Natural killer cell (primary cell): Measurements from ENCODE around the gene INS. TPM values are rescaled to one million over a fixed set of nuclear protein-coding genes. Genes with fewer than 3 reads are reported as not detected.

Experiments
- ATAC-seq, 3 donors: fragments of 150-1000 bp in 2 of 3; fragments of 200-7000 bp in 1 of 3; cut with Tn5 transposase; 1 replicate in 1 of 3; 2 replicates in 2 of 3; pipeline ENCODE4 v1.10.0; 2021; ENCODE audit warnings: mild to moderate bottlenecking in 2 of 3, moderate library complexity in 2 of 3
- DNase-seq, 2 donors: peaks; one replicate each; pipeline versions ENCODE4 v3.0.0 to v3.0.0-alpha.2; 2013 to 2021; ENCODE audit warnings: mixed read lengths in 1 of 2
- H3K27ac ChIP-seq: one replicate; pipeline ENCODE4 v1.5.1; 2013; ENCODE audit warnings: mild to moderate bottlenecking, low read length
- H3K27me3 ChIP-seq: one replicate; pipeline ENCODE4 v1.6.1; 2013; ENCODE audit warnings: low read length; ENCODE audit not compliant: control insufficient read depth, insufficient read depth
- H3K36me3 ChIP-seq: one replicate; pipeline ENCODE4 v1.6.1; 2013; ENCODE audit warnings: low read length; ENCODE audit not compliant: control insufficient read depth, insufficient read depth
- H3K4me1 ChIP-seq: one replicate; pipeline ENCODE4 v1.6.1; 2013; ENCODE audit warnings: low read length; ENCODE audit not compliant: control insufficient read depth, insufficient read depth
- H3K4me3 ChIP-seq: one replicate; pipeline ENCODE4 v1.5.1; 2013; ENCODE audit warnings: low read length
- H3K9me3 ChIP-seq: one replicate; pipeline ENCODE4 v1.6.1; 2013; ENCODE audit warnings: low read length; ENCODE audit not compliant: control insufficient read depth, insufficient read depth
- H3K27ac Mint-ChIP-seq, 2 donors: one replicate each; pipeline ENCODE4 v1.8.0; 2022; ENCODE audit warnings: mild to moderate bottlenecking in 2 of 2, mixed read lengths in 2 of 2, moderate library complexity in 1 of 2
- H3K27me3 Mint-ChIP-seq, 2 donors: one replicate each; pipeline ENCODE4 v1.8.0; 2022; ENCODE audit warnings: low read depth in 2 of 2, mixed read lengths in 2 of 2
- H3K36me3 Mint-ChIP-seq: one replicate; pipeline ENCODE4 v1.8.0; 2022; ENCODE audit warnings: mixed read lengths
- H3K4me1 Mint-ChIP-seq, 2 donors: one replicate each; pipeline ENCODE4 v1.8.0; 2022; ENCODE audit warnings: mixed read lengths in 2 of 2
- H3K4me3 Mint-ChIP-seq: one replicate; pipeline ENCODE4 v1.8.0; 2022; ENCODE audit warnings: mild to moderate bottlenecking, moderate library complexity, mixed read lengths
- H3K9me3 Mint-ChIP-seq, 2 donors: one replicate each; pipeline ENCODE4 v1.8.0; 2022; ENCODE audit warnings: mixed read lengths in 2 of 2
- WGBS: methylation state at CpG from one replicate; pipeline ENCODE4 v1.1.7; 2013; ENCODE audit warnings: missing lambda C conversion rate; ENCODE audit not compliant: insufficient coverage; 5-methylcytosine and 5-hydroxymethylcytosine counted together
- intact Hi-C: fragments of 100-400 bp; cut with micrococcal nuclease; formaldehyde crosslinking; loops from one replicate; pipeline ENCODE4 v1.14.2; 2022
- total RNA-seq, 4 donors: library from RNA; stranded (reverse); fragments of 120-200 nt in 1 of 4; gene quantifications; one replicate each; pipeline versions ENCODE4 v1.2.3 to v1.2.4, GENCODE V29; 2013 to 2022
- TF ChIP-seq, protein P1 (sequence below): fragments of 200-600 bp; IDR thresholded peaks from one replicate; pipeline ENCODE4 v1.8.0; 2022; ENCODE audit warnings: antibody characterized with exemption

Gene INS
- total RNA-seq, 3 donors from 2014 or later (not counting 1 experiment from before 2014, with no cell fraction given) = not detected

DNA sequence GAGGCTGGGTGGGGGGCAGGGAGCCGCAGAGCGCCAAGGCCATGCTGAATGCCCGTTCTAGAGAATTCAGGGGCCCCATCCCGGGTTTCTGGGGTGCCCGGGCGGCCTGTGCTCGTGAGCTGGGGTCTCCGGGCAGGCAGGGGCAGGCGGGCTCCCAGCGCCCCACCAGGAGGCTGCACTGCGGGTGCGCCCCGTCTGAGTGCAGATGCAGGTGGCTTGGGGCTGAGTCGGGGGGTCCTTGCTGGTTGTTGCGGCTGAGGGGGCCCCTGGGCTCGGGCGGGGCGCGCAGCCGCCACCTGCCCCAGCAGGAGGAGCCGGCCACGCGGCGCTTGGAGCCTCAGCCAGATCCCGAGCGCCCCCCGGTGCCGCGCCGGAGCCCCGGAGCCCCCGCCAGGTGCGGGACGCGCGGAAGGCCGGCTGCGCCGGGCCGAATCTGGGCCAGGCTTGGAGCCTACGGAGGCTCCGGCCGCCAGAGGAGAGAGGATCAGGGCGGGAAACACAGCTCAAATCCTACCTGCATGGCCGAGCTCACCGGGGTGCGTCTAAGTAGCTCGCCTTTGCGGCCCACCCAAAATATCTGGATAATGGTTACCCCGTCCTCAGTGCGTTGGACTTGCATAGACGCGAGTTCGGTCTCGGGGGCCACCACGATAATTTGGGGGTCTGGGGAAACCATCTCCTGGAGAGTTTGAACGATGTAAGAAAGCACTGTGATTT, 21.2 kb downstream of the INS start:
- H3K4me1 Mint-ChIP-seq = peaks cover 0 to 11% of the 10 kb centered on the region in 2 donors
- WGBS = 5% methylated on average over 57 of the region's 57 CpGs
- no peaks in the 10 kb centered on the region for H3K9me3 ChIP-seq
- no peak overlapping the region for H3K4me3 ChIP-seq
- intact Hi-C loops = no loop called here
- H3K27ac ChIP-seq = no peak overlapping the region
- H3K4me1 ChIP-seq = peaks cover 13% of the 10 kb centered on the region
- TF ChIP-seq, protein P1, sequence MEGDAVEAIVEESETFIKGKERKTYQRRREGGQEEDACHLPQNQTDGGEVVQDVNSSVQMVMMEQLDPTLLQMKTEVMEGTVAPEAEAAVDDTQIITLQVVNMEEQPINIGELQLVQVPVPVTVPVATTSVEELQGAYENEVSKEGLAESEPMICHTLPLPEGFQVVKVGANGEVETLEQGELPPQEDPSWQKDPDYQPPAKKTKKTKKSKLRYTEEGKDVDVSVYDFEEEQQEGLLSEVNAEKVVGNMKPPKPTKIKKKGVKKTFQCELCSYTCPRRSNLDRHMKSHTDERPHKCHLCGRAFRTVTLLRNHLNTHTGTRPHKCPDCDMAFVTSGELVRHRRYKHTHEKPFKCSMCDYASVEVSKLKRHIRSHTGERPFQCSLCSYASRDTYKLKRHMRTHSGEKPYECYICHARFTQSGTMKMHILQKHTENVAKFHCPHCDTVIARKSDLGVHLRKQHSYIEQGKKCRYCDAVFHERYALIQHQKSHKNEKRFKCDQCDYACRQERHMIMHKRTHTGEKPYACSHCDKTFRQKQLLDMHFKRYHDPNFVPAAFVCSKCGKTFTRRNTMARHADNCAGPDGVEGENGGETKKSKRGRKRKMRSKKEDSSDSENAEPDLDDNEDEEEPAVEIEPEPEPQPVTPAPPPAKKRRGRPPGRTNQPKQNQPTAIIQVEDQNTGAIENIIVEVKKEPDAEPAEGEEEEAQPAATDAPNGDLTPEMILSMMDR = no peak
- H3K4me3 Mint-ChIP-seq = peak overlapping the region; percentile 25
- ATAC-seq (no peak), DNase-seq (no peak)
- no peaks in the 10 kb centered on the region for H3K9me3 Mint-ChIP-seq
- no peaks in the 10 kb centered on the region for H3K36me3 ChIP-seq
- H3K36me3 Mint-ChIP-seq = no peaks in the 10 kb centered on the region
- H3K27me3 Mint-ChIP-seq = peaks cover 48 to 55% of the 10 kb centered on the region in 2 donors
- H3K27ac Mint-ChIP-seq = no peak overlapping the region
- H3K27me3 ChIP-seq = peaks cover 35% of the 10 kb centered on the region

DNA sequence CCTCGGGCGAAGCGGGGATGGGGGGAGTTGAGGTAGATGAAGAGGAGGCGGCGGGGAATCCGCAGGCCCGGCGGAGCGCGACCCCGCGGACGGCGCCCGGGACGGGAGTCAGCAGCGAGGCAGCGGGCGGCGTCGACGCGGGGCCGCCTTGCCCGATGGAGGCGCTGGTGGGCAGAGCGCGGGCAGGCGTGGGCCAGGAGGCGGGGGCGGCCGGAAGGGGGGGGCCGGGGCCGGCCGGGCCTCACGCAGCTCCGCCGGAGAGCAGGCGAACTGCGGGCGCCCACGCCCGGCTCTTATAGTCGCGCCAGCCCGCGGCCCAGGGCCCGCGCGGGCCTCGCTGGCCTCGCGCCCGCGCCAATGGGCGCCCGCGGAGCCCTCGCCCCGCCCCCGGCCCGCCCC, 21.9 kb downstream of the INS start, which contains the start of gene IGF2:
TSS of gene IGF2 (minus strand) at position 267 of the 399 bp plus-strand sequence. CDS start 3,866 bp downstream, outside the sequence.
- no peaks in the 10 kb centered on the region for H3K36me3 ChIP-seq
- H3K4me1 Mint-ChIP-seq = peaks cover 0 to 11% of the 10 kb centered on the region in 2 donors
- H3K4me3 Mint-ChIP-seq = peak within 1 kb of the TSS; percentile 88
- peaks cover 48 to 53% of the 10 kb centered on the region in 2 donors for H3K27me3 Mint-ChIP-seq
- TF ChIP-seq, protein P1 = no peak
- no peaks in the 10 kb centered on the region for H3K9me3 Mint-ChIP-seq
- H3K4me3 ChIP-seq = no peak within 1 kb of the TSS
- H3K4me1 ChIP-seq = peaks cover 13% of the 10 kb centered on the region
- H3K27me3 ChIP-seq = peaks cover 32% of the 10 kb centered on the region
- no peaks in the 10 kb centered on the region for H3K9me3 ChIP-seq
- ATAC-seq (peak in 2 of 3 donors; percentile 60 to 63), DNase-seq (peak in 1 of 2 donors; percentile 33)
- 2% methylated on average over 62 of the region's 62 CpGs for WGBS
- H3K27ac ChIP-seq = no peak within 1 kb of the TSS
- no peak within 1 kb of the TSS for H3K27ac Mint-ChIP-seq
- no peaks in the 10 kb centered on the region for H3K36me3 Mint-ChIP-seq
- intact Hi-C loops = no loop called here

DNA sequence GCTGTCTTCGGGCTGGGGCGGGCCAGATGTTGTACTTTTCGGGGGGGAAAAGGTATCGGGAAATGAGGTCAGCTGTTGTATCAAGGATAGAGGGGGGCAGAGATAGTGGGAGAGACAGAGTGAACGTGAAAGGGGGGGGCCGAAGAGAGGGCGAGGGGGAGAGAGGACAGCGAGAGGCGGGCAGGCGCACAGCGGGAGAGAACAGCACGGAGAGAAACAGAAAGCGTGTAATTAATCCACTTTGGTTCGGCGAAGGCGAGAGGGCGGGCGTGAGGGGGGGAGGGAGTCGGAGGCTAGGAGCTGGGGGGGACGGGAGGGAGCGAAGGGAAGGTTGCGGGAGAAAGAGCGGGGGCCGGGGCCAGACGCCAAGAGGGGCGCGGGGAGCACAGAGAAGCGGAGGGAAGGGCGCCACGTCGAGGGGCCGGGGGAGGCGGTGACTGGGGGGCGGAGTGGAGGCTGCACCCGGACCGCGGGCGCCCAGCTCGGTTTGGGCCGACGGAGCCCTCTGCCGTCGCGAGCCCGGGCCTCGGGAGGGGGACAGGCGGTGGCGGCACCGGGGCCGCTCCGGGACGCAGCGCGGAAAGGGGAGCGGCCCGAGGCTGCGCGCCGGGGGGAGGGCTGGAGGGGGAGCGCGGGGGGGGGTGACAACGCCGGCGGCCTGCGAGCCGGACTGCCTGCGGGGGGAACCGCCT, 22.4 kb downstream of the INS start:
- Mint-ChIP-seq H3K9me3 (no peaks in the 10 kb centered on the region), H3K27me3 (peaks cover 47 to 56% of the 10 kb centered on the region in 2 donors), H3K4me1 (peaks cover 0 to 11% of the 10 kb centered on the region in 2 donors), H3K4me3 (peak overlapping the region; percentile 88), H3K27ac (no peak overlapping the region), H3K36me3 (no peaks in the 10 kb centered on the region)
- TF ChIP-seq, protein P1 = no peak
- Histone ChIP-seq H3K9me3 (no peaks in the 10 kb centered on the region), H3K4me3 (no peak overlapping the region), H3K27ac (no peak overlapping the region), H3K36me3 (no peaks in the 10 kb centered on the region), H3K4me1 (peaks cover 13% of the 10 kb centered on the region), H3K27me3 (peaks cover 32% of the 10 kb centered on the region)
- WGBS = 3% methylated on average over 68 of the region's 68 CpGs
- peak in 2 of 3 donors; percentile 53 to 56 for ATAC-seq
- intact Hi-C loops = no loop called here
- DNase-seq = peak in 1 of 2 donors; percentile 30
